NCI-H2171 (cell line): ENCODE measurements around the gene TMEM9.

ENCODE experiments used
- DNase-seq: peaks from one replicate; lab custom pipeline; 2025; lab: John Stamatoyannopoulos, UW

TMEM9 gene

DNA sequence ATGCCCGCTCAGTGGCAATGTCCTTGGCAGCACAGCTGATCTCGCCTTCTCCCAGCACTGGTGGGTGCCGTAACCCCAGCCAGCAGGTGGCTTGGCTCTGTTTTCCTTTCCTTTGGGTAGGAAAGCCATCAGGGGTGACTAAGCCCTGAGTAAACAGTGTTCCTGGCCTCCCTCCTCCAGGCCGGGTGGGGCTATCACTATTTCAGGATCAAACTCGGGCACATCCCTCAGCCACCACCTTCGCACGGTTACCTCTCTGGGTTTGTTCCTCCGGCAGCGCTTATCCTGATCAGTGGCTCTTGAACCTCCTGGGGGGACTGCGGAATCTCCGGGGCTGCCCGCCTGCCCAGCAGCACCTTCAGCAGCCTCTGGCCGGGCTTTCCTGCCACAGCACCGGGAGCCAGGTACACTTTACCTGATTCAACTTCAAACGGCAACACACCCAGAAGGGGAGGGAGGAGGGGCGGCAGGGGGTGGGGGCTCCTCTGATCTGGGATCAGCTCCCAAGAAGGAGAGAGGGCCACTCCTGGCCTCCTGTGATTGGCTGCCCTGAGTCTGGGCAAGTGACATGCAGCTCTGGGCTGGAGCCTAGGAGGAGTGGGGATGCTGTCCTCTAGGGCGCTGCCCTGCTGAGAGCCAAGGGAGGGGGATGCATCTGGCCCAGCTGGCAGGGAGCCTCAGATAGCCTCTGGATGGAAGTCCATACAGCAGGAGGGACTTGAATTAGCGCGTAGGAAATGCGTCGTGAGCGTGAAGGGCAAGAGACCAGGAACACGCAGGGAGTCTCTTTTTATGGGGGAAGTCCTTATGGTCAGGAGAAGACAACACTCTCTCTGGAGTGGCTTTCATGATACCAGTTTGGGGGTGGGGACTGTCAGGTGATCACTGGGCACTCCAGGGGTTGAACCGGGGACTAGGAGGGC lies 27.2 kb downstream of the TMEM9 start, which contains the start of gene ASCL5:
ASCL5 (minus strand) TSS at position 353 of the 923 bp plus-strand sequence. CDS start 11,812 bp downstream, outside the sequence.
- no peak for DNase-seq

GRCh38 chr1:201126463-201126831 lies 27.8 kb downstream of the TMEM9 start:
- DNase-seq: no peak

GRCh38 chr1:201125800-201126199 lies 28.5 kb downstream of the TMEM9 start:
- DNase-seq: no peak

DNA sequence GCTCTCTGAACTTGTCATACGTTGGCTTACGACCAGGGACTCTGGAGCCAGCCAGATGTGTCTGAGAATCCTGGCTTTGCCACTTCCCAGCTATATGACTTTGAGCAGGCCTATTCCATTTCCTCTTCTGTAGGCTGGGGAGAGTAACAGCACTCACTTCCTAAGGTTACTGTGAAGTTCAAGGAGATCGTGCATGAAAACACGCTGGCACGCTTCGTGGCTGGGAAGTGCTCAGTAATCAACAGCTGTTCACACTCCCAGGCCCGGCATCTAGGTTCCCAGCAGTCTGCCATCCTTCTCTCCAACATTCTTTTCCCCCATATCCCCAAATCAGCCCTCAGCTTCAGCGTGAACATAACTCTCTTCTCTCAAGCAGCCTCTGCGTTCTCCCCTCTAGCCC lies 29.3 kb downstream of the TMEM9 start:
- DNase-seq: no peak

- no peak for DNase-seq
Measured at GRCh38 chr1:201123866-201124265, 30.4 kb downstream of the TMEM9 start.

- DNase-seq: no peak
Measured at GRCh38 chr1:201122321-201122957, 31.8 kb downstream of the TMEM9 start.

DNA sequence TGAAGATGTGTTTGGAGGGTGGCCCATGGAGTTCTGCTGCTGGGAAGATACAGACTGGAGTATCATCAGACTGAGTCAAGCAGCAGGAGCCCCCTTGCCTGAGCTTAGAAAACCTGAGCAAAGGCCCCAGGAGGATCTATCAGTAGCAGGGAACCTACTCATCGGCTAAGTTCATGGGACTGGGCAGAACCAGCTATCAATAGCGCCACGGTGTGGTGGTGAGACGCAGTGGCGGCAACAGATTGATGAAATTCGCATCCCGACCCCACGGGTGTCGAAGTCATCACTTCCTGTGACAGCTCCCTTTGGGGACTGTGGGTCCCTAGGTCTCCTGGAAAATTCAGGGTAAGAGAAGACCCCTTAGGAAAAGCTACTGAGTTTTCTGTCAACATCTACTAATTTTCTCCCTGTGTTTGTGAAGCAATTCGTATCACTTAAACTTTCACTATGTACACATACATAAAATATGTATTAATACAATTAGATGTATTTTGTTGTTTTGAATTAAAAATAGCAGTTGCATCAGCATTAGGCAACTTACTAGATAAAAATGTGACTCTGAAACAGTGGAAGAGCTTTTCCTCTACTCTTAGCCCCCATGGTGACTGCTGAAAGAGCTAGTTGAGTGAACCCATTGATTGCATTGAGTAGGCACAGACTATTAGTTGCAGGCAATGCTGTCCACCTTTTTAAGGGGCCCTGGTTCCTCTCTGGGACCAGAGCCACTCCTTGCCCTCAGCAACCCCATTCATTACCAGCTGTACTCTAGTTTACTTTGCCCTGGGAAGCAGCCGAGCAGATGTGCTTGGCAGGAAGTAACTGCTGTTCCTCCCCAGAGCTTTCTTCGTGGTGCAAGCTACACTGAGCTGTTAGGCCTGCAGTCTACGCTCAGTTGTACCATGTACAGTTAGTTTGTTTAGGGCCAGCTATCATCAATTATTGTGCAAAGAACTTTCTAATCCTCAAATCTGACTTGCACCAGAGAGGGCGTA lies 34.8 kb downstream of the TMEM9 start:
- DNase-seq: no peak

- no peak for DNase-seq
Measured at GRCh38 chr1:201116091-201116490, 38.2 kb downstream of the TMEM9 start.

GRCh38 chr1:201115390-201115937 lies 38.8 kb downstream of the TMEM9 start:
- DNase-seq: no peak

DNA sequence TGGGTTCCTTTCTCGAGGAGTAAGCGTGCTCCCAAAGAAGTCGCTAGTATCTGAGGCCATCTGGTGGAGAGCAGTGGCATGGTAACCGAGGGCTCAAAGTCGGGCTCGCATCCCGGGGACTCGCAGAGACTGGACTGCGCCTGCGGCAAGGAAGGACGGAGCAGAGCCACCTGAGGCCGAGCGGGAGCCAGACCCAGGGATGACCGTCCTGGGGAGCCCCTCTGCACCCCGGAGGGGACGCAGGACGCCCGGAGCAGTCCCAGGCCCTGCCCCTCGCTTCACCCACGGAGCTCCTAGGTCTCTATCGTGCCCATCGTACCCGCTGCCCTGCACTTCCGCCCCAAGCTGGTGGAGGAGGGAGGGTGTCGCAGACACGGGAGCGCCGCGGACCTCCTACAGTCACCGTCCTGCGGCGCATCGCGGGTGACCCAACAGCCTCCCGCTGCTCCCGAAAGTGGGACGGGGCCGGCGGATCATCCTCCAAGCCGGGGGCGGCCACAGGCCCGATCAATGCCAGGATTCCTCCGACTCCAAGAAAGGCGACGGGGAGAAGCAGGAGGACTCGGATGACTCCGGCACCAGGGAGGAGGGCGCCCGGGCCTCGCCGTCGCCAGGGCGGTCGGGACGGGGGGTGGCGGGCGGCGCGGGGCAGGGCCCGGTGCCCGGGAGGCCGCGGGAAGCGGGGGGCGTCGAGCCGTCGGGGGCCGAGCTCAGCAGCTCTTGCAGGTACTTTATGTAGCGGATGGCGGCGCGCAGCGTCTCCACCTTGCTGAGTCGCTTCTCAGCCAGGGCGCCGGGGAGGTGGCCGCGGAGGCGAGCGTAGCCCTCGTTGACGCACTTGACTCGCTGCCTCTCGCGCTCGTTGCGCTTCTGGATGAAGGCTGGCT lies 39.8 kb downstream of the TMEM9 start:
- DNase-seq: peak; percentile 94

DNA sequence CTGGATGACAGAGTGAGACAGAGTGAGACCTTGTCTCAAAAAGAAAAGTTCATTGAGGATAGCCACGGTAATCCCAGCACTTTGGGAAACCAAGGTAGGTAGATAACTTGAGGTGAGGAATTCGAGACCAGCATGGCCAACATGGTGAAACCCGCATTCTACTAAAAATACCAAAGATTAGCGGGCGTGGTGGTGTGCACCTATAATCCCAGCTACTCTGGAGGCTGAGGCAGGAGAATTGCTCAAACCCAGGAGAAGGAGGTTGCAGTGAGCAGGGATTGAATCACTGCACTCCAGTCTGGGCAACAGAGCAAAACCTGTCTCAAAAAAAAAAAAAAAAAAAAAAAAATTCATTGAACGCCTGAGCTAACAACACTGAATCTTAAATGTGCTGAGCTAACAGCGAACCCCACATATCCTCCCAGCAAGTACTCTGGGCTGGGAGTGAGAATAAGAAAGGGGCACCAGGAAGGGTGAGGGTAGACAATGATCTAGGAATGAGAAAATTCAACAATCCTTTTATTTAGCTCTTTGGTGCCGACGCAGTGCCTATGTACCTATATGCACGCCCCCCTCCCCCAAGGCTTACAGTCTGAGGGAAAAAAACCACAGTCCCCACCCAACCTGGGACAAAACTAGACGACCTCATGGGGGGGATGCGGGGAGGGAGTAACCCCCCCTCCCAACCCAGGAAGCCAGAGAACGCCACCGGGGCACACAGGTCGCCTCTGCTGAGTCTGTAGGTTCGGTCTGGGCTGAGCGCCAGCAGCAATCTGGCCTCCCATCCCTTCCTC lies 40.6 kb downstream of the TMEM9 start:
- DNase-seq: no peak

GRCh38 chr1:201112926-201113325 lies 41.3 kb downstream of the TMEM9 start:
- no peak for DNase-seq

- DNase-seq: no peak
Measured at GRCh38 chr1:201112173-201112731, 42.0 kb downstream of the TMEM9 start, which contains the start of gene CACNA1S. TSS of gene CACNA1S (minus strand) at chr1:201112426. CDS start at chr1:201112339, 87 bp downstream.

GRCh38 chr1:201111672-201112071 lies 42.6 kb downstream of the TMEM9 start:
- no peak for DNase-seq

- no peak for DNase-seq
Measured at GRCh38 chr1:201111156-201111555, 43.1 kb downstream of the TMEM9 start.

GRCh38 chr1:201110616-201111015 lies 43.7 kb downstream of the TMEM9 start:
- no peak for DNase-seq

DNA sequence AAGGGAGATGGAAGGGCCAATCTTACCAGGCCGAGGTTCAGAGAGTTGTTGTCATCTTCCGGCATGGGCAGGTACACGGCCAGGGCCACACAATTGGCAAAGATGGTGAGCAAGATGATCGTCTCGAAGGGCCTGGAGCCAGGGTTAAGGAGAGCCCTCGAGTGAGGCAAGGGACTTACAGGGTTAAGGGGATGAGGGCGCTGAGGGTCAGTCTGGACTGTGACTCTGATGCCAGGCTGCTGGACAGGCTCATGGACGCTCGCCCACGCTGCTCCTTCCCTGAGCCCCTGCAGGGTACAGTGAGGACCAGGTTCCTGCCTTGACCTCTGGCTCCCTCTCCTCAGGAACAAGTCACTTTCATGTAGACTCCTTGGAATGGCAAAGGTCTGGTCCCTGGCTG lies 44.1 kb downstream of the TMEM9 start:
- no peak for DNase-seq

DNA sequence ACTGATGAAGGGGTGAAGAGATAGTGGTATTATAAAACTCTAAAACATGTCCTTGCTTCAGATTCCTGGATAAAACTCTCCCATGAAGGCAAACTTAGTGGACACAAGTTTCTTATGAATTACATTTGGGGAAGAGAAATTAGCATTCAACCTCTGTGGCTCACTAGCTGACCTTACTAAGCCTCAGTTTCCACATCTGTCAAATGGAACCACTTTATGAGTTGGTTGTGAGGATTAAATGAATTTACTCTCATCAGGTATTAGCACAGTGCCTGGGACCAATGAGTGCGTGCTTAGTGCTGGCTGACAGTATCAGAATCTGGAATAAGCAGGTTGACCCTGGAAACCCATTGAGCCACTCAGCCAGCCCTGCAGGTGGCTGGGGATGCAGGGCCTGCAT lies 44.6 kb downstream of the TMEM9 start:
- no peak for DNase-seq

GRCh38 chr1:201108614-201109013 lies 45.7 kb downstream of the TMEM9 start:
- no peak for DNase-seq
